T-helper 1 cell (primary cell): ENCODE data around the gene THSD7A.
"Not testable (repeated sequence)": the region's sequence is repeated elsewhere in the genome, so short reads cannot be mapped to it uniquely, and the experiment has no call there.

Experiments
- DNase-seq, 5 donors: peaks; one replicate each; pipeline ENCODE4 v3.0.0-alpha.2; 2012 to 2020

The THSD7A gene

DNA sequence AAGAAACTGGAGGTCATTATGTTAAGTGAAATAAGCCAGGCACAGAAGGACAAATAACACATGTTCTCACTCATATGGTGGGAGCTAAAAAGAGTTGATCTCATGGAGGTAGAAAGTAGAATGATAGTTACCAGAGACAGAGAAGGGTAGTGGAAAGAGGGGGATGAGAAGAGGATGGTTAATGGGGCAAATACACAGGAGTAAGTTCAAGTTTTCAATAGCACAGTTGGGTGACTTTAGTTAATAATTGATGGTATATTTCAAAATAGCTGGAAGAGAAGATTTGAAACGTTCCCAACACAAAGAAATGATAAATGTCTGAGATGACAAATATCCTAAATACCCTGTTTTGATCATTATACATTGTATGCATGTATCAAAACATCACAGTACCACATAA lies 261.8 kb downstream of the THSD7A start:
- no peak for DNase-seq

DNA sequence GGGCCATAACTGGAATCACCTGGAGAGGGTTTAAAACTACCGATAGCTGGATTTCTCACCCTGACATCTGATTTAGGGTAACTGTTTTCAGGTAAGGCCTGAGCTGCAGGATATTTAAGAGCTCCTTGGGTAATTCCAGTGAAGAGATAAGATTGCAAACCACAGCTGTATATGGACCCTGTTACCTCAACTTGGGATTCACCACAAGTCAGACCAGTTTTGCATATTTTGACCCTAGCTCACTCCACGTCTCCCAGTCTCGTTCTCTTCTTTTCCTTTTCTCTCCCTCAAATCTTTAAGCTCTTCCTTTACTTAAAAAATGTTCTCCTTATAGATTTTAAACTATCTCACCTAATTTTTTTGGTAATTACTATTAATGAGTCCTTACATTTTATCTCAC lies 264.4 kb downstream of the THSD7A start:
- DNase-seq: no peak

DNA sequence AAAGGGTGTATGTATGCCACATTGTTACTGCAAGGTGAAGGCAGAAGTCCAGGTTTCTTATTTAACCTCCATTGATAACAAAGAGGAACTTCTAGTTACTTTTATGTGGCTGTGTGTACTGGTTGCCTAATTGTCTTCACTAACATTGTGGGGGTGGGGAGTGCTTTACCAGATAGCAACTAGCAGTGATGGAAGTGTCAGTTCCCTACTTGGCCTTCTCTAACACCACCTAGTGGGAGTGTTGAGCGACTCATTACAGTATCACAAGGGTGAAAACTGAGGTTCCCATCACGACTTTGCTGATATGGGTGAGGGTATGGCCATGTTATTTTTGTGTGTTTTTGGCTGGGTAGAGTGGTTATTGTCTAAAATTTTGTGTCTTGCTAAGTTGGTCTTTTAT lies 274.4 kb downstream of the THSD7A start:
- DNase-seq: no peak

DNA sequence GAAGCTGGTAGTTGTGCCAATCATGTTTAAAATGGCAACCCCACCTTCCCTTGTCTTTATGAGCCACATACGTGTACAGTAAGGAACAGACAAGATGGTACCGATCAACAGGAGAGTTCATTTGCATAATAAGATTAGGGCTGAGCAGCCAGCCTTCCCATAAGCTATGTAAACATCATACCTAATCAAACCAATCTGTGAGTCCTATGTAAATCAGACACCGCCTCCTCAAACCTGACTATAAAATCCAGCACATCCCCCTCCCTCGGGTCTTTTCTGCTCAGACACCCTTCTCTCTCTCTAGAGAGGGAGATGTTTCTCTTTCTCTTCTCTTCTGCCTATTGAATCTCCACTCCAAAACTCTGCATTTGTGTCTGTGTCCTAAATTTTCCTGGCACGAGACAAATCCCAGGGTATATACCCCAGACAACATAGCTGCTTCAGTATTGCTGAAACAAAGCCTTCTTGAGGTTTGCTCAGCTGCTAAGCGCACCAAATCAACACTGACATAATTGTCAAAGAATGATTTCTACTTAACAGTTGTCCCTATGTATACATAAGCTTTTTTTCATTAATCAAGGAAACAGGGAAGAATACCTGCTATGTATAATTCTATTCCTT lies 279.2 kb downstream of the THSD7A start:
- DNase-seq: no peak

DNA sequence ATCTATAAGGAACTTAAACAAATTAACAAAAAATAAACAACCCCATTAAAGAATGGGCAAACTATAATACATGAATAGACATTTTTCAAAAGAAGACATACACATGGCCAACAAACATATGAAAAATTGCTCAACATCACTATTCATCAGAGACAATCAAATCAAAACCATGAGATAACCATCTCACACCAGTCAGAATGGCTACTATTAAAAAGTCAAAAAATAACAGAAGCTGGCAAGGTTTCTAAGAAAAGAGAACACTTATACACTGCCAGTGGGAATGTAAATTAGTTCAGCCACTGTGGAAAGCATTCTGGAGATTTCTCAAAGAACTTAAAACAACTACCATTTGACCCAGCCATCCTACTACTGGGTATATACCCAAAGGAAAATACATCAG lies 280.5 kb downstream of the THSD7A start:
- DNase-seq: no peak

DNA sequence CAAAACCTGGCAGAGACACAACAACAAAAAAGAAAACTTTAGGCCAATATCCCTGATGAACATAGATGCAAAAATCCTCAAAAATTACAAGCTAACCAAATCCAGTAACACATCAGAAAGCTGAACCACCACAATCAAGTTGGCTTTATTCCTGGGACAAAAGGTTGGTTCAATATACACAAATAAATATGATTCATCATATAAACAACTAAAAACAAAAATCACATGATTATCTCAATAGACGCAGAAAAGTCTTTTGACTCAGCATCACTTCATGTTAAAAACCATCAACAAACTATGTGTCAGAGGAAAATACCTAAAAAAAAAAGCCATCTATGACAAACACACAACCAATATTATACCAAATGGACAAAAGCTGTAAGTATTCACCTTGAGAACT lies 283.5 kb downstream of the THSD7A start:
- no peak for DNase-seq

DNA sequence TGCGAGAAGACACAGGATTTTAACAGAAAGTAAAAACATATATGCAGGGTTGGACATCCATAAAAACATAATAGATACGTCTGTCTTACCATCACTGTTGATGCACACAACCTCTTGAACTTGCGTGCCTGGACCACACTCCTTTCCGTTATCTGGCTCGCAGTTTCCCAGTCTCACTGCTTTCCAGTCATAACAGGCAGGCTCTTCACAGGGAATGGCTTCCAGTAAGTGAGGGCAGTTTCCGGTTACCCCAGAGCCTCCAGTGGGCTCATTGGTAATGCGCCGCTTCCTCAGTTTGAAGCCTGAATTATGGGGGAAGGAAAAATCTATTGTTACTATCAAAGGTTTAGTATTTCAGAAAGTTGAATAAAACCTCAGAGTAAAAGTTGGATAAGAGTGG lies 290.7 kb downstream of the THSD7A start:
- no peak for DNase-seq

DNA sequence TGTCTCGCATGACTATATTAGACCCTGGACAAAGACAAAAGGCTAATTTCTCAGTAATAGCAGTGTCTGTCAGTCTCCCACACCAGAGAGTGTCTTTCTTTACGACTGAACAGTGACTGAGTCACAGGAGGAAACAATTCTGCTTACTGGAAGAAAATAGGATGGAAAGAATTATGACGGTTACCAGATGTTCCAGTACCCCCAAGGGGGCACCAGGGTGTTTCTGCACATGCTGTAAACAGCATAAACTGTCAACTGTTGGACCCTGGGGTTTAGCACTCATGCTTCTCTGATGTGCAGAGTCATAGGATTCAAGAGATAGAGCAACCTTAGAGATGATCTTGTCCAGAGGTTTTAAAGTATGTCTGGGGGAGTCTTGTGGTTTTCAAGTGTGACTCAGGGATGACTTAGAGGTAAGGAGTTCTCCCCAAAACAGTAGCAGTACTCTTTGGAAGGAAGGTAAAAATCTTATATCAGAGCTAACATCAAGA lies 291.7 kb downstream of the THSD7A start:
- no peak for DNase-seq

DNA sequence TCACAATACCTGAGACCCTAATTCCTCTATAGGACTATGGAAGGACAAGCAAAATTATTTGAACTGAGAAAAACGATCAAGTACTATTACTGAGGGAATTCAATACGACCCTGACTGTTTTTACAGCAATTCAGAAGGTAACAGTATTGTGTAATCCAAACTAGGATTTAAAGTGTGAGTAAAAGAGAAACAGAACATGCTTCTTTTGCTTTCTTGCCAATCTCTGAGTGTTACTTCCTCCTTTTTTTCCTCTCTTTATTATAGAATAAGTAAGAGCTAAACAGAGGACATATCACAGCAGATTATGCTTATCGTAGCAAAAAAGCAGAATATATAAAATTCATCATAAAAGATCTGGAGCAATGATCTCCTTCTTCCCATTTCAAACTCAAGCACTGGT lies 292.1 kb downstream of the THSD7A start:
- no peak for DNase-seq

DNA sequence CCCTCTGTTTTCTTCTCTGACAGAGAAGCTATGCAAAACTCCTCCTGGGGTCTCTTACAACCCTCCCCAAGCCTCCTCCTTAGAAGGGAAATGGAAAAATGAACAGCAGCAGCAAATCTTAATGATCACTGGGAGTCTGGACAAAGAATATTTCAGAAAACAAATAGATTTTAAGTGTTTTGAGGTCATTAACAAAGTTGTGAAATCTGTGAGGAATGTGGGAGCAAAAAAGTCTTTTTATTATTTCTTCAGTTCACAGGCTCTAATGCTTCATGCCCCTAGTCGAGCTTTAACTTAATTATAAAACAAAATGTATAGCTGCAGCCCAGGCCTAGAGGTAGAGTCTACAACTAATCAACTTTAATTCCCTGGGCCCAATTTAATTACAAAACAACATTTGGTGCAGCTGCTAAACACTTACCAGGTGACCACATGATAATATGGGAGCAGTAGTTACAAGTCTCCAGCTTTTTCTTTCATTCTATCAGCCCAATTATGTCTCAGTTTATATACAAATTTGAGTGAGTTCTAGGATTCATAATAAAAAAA lies 293.2 kb downstream of the THSD7A start:
- no peak for DNase-seq

DNA sequence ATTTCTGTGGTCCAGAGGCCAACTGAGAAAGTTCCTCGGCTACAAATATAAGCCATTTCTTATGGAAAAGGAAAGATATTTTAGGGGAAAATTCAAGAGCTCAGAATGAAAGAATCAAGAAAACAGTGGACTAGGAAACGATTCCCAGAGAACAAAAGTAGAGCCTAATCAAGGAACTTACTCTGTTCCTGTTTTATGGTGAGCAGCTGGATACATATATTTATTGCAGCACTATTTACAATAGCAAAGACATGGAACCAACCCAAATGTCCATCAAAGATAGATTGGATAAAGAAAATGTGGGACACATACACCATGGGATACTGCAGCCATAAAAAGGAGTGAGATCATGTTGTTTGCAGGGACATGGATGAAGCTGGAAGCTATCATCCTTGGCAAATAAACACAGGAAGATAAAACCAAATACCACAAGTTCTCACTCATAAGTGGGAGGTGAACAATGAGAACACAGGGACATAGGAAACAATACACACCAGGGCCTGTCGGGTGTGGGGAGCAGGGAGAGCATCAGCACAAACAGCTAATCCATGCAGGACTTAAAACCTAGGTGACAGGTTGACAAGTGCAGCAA lies 298.7 kb downstream of the THSD7A start:
- DNase-seq: no peak

DNA sequence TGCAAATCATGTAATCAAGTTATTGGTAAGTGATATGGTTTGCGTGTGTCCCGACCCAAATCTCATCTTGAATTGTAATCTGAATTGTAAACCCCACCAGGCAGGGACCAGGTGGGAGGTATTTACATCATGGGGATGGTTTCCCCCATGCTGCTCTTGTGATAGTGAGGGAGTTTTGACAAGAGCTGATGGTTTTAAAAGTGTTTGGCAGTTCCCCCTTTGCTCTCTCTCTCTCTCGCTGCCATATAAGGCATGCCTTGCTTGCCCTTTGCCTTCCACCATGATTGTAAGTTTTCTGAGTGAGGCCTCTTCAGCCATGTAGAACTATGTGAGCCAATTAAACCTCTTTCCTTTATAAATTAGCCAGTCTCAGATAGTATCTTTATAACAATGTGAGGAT lies 302.6 kb downstream of the THSD7A start:
- no peak for DNase-seq

DNA sequence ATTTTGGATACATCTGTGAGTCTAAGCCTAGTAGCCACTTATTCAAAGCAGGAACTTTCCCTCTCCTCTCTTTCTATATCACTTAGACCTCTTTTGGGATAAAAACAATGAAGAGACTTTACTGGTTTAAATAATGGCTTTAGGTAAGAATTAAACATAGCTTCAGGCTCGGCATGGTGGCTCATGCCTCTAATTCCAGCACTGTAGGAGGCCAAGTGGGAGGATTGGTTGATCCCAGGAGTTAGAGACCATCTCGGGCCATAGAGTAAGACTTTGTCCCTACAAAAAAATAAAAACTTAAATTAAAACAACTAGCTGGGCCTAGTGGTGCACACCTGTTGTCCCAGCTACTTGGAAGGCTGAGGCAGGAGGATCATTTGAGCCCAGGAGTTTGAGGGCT lies 304.3 kb downstream of the THSD7A start:
- no peak for DNase-seq

DNA sequence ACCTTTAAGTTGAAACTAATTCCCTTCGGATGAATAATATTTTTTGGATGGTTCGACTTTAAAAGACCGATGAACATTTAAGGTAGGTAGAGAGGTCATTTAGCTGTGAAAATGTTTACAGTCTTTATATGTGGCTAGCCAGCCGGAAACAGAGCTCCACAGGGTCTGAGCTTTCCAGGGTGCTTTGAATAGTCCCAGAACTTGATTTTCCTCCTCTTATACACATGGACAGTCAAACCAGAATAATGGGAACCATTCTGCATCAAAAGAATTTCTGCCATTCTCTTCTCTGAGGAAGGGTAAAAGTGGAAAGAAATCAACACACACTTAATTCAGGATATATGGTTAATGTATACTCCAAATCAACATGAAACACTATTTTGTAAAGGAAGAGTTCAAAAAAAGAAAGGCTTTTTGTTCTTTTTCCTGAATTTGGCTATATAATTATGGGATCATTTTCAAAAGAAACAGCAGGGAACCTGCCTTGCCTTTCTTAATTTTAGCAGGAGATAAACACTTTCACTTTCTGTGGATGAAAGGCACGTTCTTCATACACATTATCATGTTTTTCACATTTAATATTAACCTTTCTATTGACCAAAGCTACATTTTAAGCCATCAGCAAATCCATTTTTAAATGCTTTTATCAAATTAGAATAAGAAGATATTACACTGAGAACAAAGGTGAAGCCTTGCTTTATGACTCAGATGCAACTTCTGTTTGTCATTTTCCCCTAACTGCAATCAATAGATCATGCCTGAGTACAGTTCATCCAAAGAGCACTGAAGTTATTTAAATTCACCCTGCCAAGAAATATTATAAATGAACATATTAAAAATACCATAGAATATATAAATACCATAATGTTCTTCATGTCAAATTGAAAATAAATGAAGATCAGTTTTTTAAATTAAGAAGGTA lies 307.3 kb downstream of the THSD7A start:
- no peak for DNase-seq

DNA sequence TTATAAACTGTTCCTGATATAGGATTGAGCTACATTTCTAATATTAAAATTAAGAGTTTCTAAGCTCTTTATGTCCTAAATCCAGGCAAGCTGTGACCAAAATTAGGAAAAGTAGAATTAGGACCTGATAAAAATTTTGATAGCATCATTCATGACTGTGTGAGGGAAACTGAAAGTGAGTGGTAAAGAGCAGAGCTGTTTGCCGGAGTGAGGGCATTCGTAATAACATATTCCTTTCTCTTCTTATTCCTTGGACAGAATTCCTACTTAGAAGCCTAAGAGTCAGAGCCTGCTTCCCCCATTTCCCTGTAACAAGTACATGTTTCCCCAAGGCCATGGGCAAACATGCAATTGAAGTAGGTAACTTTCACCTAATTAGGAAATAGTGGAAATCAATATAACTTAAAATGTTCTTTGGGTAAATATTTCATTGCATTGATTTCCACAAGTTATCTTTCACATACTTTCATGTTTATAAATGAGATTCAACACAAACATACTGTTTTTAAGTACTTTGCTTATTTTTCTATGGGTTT lies 310.0 kb downstream of the THSD7A start:
- DNase-seq: not testable (repeated sequence)

DNA sequence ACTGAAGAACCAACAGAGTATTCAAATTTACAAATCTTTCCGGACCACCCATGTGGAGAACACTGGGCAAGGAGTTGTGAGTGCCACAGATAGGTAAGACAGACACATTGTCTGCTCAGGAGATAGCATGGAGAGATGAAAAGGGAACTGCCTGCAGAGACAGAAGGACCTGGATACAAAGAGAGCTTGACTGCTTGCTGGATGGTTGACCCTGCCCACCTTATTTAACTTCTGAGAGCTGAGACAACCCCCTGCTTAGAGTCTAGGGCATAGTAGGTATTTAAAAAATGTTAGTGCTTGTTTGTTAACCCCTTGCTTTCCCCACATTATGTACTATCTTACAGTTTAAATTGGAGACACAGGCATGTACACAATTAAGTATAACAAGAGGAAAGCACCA lies 314.1 kb downstream of the THSD7A start:
- no peak for DNase-seq

DNA sequence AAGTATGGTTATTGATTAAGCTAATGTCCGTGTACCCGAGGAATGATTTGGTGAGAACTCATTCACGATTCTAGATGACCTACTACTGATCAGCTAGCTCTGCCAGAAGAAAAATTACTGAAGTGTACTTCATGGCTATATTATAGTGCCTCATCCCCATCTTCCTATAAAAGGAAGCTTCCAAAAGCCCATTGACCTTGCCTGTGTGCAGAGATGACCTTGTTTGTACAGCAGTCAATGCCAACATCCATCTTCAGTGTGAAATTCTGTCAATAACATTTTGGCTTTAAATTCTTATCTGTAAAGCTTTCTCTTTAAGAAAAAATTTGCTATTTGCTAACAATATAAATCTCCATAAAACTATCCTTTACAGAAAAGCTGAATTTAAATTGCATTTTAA lies 315.7 kb downstream of the THSD7A start:
- no peak for DNase-seq

DNA sequence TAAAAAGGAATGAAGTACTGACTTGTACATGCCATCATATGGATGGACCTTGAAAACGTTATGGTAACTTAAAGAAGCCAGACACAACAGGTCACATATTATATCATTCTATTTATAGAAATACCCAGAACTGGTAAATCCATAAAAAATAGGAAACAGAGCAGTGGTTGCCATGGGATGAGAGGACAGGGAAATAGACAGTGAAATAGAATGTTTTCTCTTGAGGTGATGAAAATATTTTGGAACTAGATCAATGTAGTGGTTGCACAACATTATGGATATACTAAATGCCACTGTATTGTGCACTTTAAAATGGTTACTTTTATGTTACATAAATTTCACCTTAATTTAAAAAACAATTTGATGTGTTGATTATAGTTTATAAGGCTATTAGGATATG lies 318.5 kb downstream of the THSD7A start:
- DNase-seq: no peak

DNA sequence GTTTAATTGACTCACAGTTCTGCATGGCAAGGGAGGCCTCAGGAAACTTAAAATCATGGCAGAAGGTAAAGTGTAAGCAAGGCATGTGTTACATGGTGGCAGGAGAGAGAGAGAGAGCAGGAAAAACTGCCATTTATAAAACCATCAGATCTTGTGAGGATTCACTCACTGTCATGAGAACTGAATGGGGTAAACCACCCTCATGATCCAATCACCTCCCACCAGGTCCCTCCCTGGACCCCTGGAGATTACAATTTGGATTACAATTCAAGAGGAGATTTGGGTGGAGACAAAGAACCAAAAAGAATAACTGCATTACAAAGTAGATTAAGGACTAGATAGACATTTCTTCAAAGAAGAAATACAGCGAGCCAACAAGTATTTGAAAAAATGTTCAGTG lies 324.1 kb downstream of the THSD7A start:
- DNase-seq: no peak

DNA sequence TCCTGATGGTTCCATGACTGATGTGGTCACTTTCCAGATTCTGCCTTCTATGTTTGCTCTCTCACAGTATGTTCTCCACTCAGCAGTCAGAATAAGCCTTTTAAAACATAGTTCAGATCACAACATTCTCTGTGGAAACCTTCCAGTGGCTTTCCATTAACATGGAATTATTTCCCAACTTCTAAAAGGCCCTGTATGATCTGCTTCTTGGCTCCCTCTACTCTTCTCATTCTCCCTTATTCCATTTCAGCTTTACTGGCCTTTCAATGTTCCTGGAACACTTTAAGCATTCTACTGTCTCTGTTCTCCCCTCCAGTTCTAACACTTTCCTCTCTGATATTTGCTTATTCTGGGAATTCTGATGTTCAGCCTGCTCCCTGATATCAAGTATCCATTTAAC lies 325.6 kb downstream of the THSD7A start:
- DNase-seq: no peak

DNA sequence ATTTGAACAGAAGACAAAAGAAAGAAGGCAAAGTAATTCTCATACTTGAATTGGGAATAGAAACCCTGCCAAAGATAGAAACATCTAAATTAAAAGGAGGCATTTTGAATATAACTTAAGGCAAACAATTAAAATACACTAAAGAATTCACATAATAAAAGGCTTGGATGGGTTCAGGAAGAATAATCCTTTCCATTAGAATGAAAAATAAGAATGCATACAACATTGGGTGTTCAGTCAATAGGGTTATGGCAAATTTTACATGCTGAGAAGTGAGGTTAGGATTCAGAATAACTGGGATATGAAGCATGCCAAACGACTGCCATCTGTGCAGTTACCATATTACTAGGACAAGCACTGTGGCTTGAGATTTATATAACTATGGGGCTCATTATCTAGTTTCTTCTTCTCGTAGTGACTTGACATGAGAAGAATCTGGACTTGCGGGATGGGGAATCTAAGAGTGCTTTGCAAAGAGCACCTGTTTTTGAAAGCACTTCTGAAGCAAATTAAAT lies 326.5 kb downstream of the THSD7A start:
- no peak for DNase-seq

DNA sequence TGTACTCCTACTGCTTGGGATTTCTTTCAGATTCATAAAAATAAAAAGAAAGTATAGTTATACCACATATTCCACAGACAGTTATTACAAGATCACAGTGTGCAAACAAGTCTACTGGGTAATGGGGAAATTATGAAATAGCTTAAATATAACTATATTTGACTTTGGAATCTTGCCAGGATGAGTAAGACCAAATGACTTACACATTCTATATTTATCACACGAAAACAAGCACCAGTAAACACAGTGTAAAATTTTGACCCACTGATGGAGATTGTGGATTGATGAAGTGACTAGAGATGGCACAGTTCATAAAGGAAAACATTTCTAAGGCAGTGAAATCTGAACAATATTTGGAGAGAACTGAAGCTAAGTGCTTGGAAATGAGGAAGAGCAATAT lies 339.7 kb downstream of the THSD7A start:
- DNase-seq: no peak

DNA sequence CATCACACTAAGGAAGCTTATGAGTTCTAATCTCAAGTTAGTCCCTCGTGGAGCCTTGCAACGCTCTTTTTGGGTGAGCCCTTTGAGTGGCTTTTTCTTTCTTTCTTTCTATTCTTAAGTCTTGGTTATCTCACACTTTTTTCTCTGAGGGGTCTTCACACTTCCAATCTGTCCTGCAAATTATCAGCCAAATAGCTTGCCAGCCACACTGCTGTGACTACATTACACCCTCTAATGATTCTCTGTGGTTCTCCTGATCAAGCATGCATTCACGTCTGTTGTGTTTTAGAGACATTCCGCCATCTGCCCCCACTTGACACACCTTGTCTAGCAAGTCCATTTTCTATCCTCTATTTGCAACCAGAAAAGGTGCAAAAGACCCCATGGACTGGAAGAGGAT lies 340.2 kb downstream of the THSD7A start:
- no peak for DNase-seq
